SU-DHL-6 (cell line): ENCODE results near the gene KCNIP2.

ENCODE experiments used
- EZH2phosphoT487 ChIP-seq: fragments of 200-600 bp; sonication (generic), shearing (Covaris generic); conservative IDR thresholded peaks from 2 replicates; pipeline ENCODE4 v1.6.1; 2018; ENCODE audit warnings: mild to moderate bottlenecking, antibody characterized with exemption, low read length, moderate library complexity, mixed read lengths
- TF ChIP-seq, protein P1 (sequence below): fragments of 200-600 bp; sonication (generic); IDR thresholded peaks from one replicate; pipeline ENCODE4 v1.5.1; 2017; ENCODE audit warnings: antibody characterized with exemption, mild to moderate bottlenecking, low read length, moderate library complexity; ENCODE audit not compliant: insufficient read depth, poor library complexity, severe bottlenecking

DNA sequence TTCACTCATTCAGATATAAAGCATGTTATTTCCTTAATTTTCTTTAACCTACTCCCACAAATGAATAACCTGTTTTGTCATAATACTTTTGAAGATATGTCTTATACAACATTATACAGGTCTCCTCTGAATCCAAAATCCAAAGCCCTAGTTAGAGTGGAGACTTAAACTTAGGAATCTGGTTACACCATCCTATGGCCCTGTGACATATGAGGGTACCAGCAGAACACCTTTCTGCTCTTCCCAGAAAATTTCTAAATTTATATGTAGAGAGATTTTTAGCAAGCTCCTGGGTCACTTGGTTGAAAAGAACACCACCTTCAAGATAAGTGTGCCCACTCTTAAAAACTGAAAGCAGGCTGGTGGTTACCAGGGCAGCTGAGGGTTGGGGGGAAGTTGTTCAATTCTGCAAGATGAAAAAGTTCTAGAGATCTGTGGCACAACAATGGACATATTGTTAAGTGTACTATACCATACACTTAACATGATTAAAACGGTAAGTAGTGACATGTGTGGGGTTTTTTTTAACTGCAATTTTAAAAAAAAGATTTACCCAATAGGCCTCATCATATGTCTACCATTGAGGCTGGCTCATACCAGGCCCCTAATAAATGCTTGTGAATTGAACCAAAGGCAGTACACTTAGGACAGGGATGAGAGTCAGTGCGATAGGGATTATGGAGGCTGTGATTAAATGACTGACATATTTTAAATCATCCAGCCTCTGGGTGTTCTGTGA lies 37.6 kb upstream of the KCNIP2 start:
- TF ChIP-seq, protein P1, sequence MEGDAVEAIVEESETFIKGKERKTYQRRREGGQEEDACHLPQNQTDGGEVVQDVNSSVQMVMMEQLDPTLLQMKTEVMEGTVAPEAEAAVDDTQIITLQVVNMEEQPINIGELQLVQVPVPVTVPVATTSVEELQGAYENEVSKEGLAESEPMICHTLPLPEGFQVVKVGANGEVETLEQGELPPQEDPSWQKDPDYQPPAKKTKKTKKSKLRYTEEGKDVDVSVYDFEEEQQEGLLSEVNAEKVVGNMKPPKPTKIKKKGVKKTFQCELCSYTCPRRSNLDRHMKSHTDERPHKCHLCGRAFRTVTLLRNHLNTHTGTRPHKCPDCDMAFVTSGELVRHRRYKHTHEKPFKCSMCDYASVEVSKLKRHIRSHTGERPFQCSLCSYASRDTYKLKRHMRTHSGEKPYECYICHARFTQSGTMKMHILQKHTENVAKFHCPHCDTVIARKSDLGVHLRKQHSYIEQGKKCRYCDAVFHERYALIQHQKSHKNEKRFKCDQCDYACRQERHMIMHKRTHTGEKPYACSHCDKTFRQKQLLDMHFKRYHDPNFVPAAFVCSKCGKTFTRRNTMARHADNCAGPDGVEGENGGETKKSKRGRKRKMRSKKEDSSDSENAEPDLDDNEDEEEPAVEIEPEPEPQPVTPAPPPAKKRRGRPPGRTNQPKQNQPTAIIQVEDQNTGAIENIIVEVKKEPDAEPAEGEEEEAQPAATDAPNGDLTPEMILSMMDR, result no peak
- TF ChIP-seq EZH2phosphoT487, result no peak
